Bronchial epithelial cell (primary cell): ENCODE results near the gene TSC22D2. TPM values are rescaled to one million over a fixed set of nuclear protein-coding genes. Genes with fewer than 3 reads are reported as not detected.
"Not testable (repeated sequence)": the region's sequence is repeated elsewhere in the genome, so short reads cannot be mapped to it uniquely, and the experiment has no call there.

Source experiments
- DNase-seq: peaks from one replicate; pipeline ENCODE4 v3.0.0-alpha.2; 2010; ENCODE audit warnings: low read depth
- FAIRE-seq: peaks from 2 replicates; lab custom pipeline; 2011; peaks lifted over from hg19 to GRCh38; lab: Jason Lieb, UNC
- H3K27me3 ChIP-seq: 2 replicates; pipeline ENCODE4 v1.5.1; 2011; ENCODE audit warnings: low read length; ENCODE audit not compliant: control insufficient read depth, insufficient read depth
- H3K36me3 ChIP-seq: 2 replicates; pipeline ENCODE4 v1.5.1; 2011; ENCODE audit warnings: low read length; ENCODE audit not compliant: control insufficient read depth, insufficient read depth
- H3K4me3 ChIP-seq: 2 replicates; pipeline ENCODE4 v1.5.1; 2011; ENCODE audit warnings: mild to moderate bottlenecking, low read depth, low read length, control low read depth
- CTCF ChIP-seq: IDR thresholded peaks from 2 replicates; pipeline ENCODE4 v1.5.1; 2011; ENCODE audit warnings: mild to moderate bottlenecking, moderate library complexity, low read length, control low read depth, inconsistent platforms; ENCODE audit not compliant: insufficient read depth, severe bottlenecking
- total RNA-seq: library from RNA; depleted of rRNA; stranded (reverse); fragments of >200 nt; gene quantifications from 2 replicates; pipeline ENCODE4 v1.2.1, GENCODE V29; 2014

TSC22D2 gene
- total RNA-seq, 1 donor from 2014 or later = 5.0 TPM

- TF ChIP-seq CTCF = no peak
- no peak overlapping the region for H3K4me3 ChIP-seq
- H3K36me3 ChIP-seq = no peaks in the 10 kb centered on the region
- H3K27me3 ChIP-seq = no peaks in the 10 kb centered on the region
- FAIRE-seq (no peak), DNase-seq (no peak)
Measured at GRCh38 chr3:150467381-150467780, 59.3 kb downstream of the TSC22D2 start.

- TF ChIP-seq CTCF = no peak
- DNase-seq = peak; percentile 100
- Histone ChIP-seq H3K27me3 (no peaks in the 10 kb centered on the region), H3K4me3 (peak overlapping the region; percentile 20), H3K36me3 (no peaks in the 10 kb centered on the region)
- FAIRE-seq = peak; percentile 40
Measured at GRCh38 chr3:150469031-150469930, 61.2 kb downstream of the TSC22D2 start.

- DNase-seq (peak; percentile 93), FAIRE-seq (no peak)
- no peak for TF ChIP-seq CTCF
- no peaks in the 10 kb centered on the region for H3K27me3 ChIP-seq
- H3K36me3 ChIP-seq = no peaks in the 10 kb centered on the region
- H3K4me3 ChIP-seq = peak overlapping the region; percentile 20
Measured at GRCh38 chr3:150469931-150470740, 62.0 kb downstream of the TSC22D2 start.

- H3K27me3 ChIP-seq = no peaks in the 10 kb centered on the region
- no peak overlapping the region for H3K4me3 ChIP-seq
- no peak for DNase-seq
- TF ChIP-seq CTCF = no peak
- FAIRE-seq = no peak
- no peaks in the 10 kb centered on the region for H3K36me3 ChIP-seq
Measured at GRCh38 chr3:150472421-150472820, 64.3 kb downstream of the TSC22D2 start.

GRCh38 chr3:150473161-150473560, 65.1 kb downstream of the TSC22D2 start:
- not testable (repeated sequence) for H3K4me3 ChIP-seq, H3K27me3 ChIP-seq, FAIRE-seq, DNase-seq, H3K36me3 ChIP-seq

- Histone ChIP-seq H3K36me3 (no peaks in the 10 kb centered on the region), H3K4me3 (no peak overlapping the region), H3K27me3 (no peaks in the 10 kb centered on the region)
- no peak for FAIRE-seq
- no peak for DNase-seq
- TF ChIP-seq CTCF = no peak
Measured at GRCh38 chr3:150479370-150479769, 71.3 kb downstream of the TSC22D2 start.
